Left colon (tissue), 2 donors: Measurements from ENCODE around the gene TSPAN11. TPM values are rescaled to one million over a fixed set of nuclear protein-coding genes. Genes with fewer than 3 reads are reported as not detected.
"Not testable (repeated sequence)": the region's sequence is repeated elsewhere in the genome, so short reads cannot be mapped to it uniquely, and the experiment has no call there.

Experiments
- ATAC-seq: fragments of 200-7000 bp; cut with Tn5 transposase; one replicate; pipeline ENCODE4 v1.9.1; 2020; ENCODE audit warnings: mild to moderate bottlenecking, moderate library complexity
- DNase-seq, 2 donors: peaks; one replicate each; pipeline ENCODE4 v3.0.0-alpha.2; 2020
- intact Hi-C, 2 donors: fragments of 100-400 bp; cut with DNase I in 1 of 2; cut with micrococcal nuclease in 1 of 2; formaldehyde crosslinking; loops; one replicate each; pipeline versions ENCODE4 v1.11.2 to v1.14.0; 2022; cut with DNase I, micrococcal nuclease
- total RNA-seq, 2 donors: library from RNA; stranded (reverse); fragmentation: NEBNext Ultra II Directional; extraction: Animal tissue kit (Norgen Biotek cat#: 25700); gene quantifications; one replicate each; pipeline ENCODE4 v1.2.1, GENCODE V29; 2021
- donor health status: DM: no; HTN: no; CAD: no.
- donor health status: DM: yes; HTN: yes; CAD: no.

Gene TSPAN11
- total RNA-seq, 2 donors from 2014 or later: 2.7 to 4.6 TPM

GRCh38 chr12:31023271-31023724 lies 96.8 kb downstream of the TSPAN11 start:
- ATAC-seq (no peak), DNase-seq (no peak)
- intact Hi-C loops: no loop called here

GRCh38 chr12:31026202-31026601 lies 99.7 kb downstream of the TSPAN11 start:
- intact Hi-C loops: no loop called here
- no peak for ATAC-seq
- DNase-seq: no peak

GRCh38 chr12:31027006-31027405 lies 100.5 kb downstream of the TSPAN11 start:
- ATAC-seq, DNase-seq, intact Hi-C loops: not testable (repeated sequence)

- DNase-seq: no peak
- no peak for ATAC-seq
- intact Hi-C loops: no loop called here
Measured at GRCh38 chr12:31029468-31029867, 102.9 kb downstream of the TSPAN11 start.

- DNase-seq (no peak), ATAC-seq (no peak)
- intact Hi-C loops: no loop called here
Measured at GRCh38 chr12:31029916-31030562, 103.5 kb downstream of the TSPAN11 start.

GRCh38 chr12:31031951-31032335 lies 105.4 kb downstream of the TSPAN11 start:
- intact Hi-C loops: no loop called here
- ATAC-seq (no peak), DNase-seq (no peak)

GRCh38 chr12:31033146-31033545 lies 106.6 kb downstream of the TSPAN11 start:
- DNase-seq (no peak), ATAC-seq (no peak)
- intact Hi-C loops: no loop called here

GRCh38 chr12:31033681-31034080 lies 107.1 kb downstream of the TSPAN11 start:
- ATAC-seq (no peak), DNase-seq (no peak)
- intact Hi-C loops: no loop called here

GRCh38 chr12:31034372-31034771 lies 107.8 kb downstream of the TSPAN11 start:
- DNase-seq: no peak
- ATAC-seq: no peak
- intact Hi-C loops: no loop called here

- ATAC-seq (no peak), DNase-seq (no peak)
- intact Hi-C loops: no loop called here
Measured at GRCh38 chr12:31035226-31035625, 108.7 kb downstream of the TSPAN11 start.

GRCh38 chr12:31035967-31036665 lies 109.6 kb downstream of the TSPAN11 start:
- DNase-seq (no peak), ATAC-seq (no peak)
- intact Hi-C loops: no loop called here

- intact Hi-C loops: no loop called here
- DNase-seq: no peak
- no peak for ATAC-seq
Measured at GRCh38 chr12:31037028-31037427, 110.5 kb downstream of the TSPAN11 start.

GRCh38 chr12:31037931-31038330 lies 111.4 kb downstream of the TSPAN11 start:
- intact Hi-C loops: no loop called here
- DNase-seq (no peak), ATAC-seq (no peak)

GRCh38 chr12:31041033-31041564 lies 114.6 kb downstream of the TSPAN11 start:
- ATAC-seq (no peak), DNase-seq (no peak)
- intact Hi-C loops: no loop called here

Other genes starting within 250 kb of the TSPAN11 start
- gene IPO8, start 230.9 kb upstream of the TSPAN11 start, total RNA-seq: 10 to 100 TPM; 63.9 to 65.5 TPM
- 10 to 100 TPM; 10.3 to 13.9 TPM for gene CAPRIN2, start 171.8 kb upstream of the TSPAN11 start, total RNA-seq
- 10 to 100 TPM; 15.5 to 51.4 TPM for gene DDX11, start 147.1 kb downstream of the TSPAN11 start, total RNA-seq